Breast epithelium (tissue), 3 donors: ENCODE data around the gene FOXC2.

Experiments
- POLR2A ChIP-seq: fragments of 450-650 bp; IDR thresholded peaks from one replicate; pipeline ENCODE4 v1.6.1; 2016; ENCODE audit warnings: antibody characterized with exemption, mild to moderate bottlenecking, moderate library complexity
- POLR2AphosphoS5 ChIP-seq, 3 donors: sonication (generic); formaldehyde crosslinking; IDR thresholded peaks; one replicate each; pipeline ENCODE4 v1.6.1; 2017; ENCODE audit warnings: antibody characterized with exemption in 3 of 3
- TF ChIP-seq, protein P1 (sequence below), 3 donors: fragments of 450-650 bp; IDR thresholded peaks; one replicate each; pipeline ENCODE4 v1.5.1; 2016 to 2017; ENCODE audit warnings: antibody characterized with exemption in 3 of 3, mild to moderate bottlenecking in 3 of 3, moderate library complexity in 3 of 3

- TF ChIP-seq, protein P1, sequence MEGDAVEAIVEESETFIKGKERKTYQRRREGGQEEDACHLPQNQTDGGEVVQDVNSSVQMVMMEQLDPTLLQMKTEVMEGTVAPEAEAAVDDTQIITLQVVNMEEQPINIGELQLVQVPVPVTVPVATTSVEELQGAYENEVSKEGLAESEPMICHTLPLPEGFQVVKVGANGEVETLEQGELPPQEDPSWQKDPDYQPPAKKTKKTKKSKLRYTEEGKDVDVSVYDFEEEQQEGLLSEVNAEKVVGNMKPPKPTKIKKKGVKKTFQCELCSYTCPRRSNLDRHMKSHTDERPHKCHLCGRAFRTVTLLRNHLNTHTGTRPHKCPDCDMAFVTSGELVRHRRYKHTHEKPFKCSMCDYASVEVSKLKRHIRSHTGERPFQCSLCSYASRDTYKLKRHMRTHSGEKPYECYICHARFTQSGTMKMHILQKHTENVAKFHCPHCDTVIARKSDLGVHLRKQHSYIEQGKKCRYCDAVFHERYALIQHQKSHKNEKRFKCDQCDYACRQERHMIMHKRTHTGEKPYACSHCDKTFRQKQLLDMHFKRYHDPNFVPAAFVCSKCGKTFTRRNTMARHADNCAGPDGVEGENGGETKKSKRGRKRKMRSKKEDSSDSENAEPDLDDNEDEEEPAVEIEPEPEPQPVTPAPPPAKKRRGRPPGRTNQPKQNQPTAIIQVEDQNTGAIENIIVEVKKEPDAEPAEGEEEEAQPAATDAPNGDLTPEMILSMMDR (IDR thresholded peaks at IDR 0.05) = peak in 1 of 3 donors; percentile 8
- TF ChIP-seq POLR2A (no peak), POLR2AphosphoS5 (IDR thresholded peaks at IDR 0.05) (peak; percentile 74 to 94 (median 78))
Measured at GRCh38 chr16:86554917-86555703, 11.5 kb upstream of the FOXC2 start, which contains the start of gene MTHFSD.
